NCI-H748 (cell line): ENCODE results near the gene IL5.
A peak's percentile ranks its signal among the peaks of the same experiment; 100 is the strongest.

Experiments
- DNase-seq: peaks from one replicate; lab custom pipeline; 2025; ENCODE audit not compliant: unreplicated experiment; lab: John Stamatoyannopoulos, UW

IL5 gene

DNA sequence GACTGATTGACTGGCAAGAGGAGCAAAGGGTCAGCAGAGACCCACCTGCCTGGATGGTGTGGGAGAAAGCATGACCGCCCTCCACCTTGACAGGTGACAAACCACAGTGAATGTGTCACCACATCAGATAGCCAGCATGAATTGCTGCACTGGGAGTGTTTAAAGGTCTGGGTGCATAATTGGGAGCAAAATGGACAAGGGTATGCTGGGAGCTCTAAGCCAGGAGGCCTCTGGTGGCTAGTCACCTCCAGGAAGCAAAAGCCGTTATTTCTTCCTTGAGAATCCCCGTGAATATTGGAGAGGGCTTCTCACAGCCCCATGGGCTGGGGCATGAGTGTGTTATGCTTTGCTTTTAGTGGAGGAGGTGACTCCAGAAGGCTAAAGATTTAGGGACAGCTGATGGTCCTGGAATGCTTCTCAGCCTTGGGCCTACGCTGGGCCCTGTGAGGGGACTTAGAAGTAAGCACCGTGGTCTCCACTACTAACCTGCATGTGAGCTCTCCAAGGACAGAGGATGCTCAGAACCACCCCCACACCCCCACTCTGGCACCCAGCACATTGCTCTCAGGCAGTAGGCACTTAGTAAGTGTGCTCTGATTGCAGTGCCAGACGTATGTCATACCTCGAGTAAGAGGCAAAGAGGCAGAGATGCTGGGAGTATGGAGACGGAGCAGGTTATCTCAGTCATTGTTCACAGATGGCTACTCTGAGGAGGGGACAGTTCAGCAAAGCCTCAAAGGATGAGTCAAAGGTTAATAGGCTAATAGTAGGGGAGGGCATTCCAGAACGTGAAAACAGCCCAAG lies 43.7 kb downstream of the IL5 start:
- DNase-seq: no peak

- DNase-seq: no peak
Measured at GRCh38 chr5:132498686-132499271, 44.5 kb downstream of the IL5 start.

- no peak for DNase-seq
Measured at GRCh38 chr5:132498152-132498551, 45.2 kb downstream of the IL5 start.

DNA sequence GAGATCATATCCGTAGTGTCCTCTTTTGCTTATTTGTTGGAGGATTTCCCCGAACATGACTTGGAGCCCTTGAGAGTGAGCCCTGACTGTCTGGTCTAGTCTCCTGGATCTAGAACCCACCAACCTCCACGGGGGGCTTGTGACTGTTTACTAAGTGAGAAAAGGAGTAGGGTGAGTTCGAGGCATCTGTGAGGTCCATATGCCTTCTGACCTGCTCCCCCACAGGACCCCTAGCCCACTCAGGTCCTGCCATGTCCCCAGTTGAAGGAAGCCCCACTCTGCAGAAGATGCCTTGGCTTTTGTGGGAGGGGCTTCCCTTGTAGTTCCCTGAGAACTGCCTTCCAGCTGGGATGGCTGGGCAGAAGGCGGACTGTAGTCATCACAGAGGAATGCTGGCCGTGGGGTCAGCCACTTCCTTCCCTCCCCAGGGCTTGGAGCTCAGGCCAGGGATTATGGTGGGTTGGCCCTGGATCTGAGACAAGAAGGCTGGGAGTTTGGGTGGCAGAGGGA lies 45.8 kb downstream of the IL5 start:
- peak; percentile 33 for DNase-seq

DNA sequence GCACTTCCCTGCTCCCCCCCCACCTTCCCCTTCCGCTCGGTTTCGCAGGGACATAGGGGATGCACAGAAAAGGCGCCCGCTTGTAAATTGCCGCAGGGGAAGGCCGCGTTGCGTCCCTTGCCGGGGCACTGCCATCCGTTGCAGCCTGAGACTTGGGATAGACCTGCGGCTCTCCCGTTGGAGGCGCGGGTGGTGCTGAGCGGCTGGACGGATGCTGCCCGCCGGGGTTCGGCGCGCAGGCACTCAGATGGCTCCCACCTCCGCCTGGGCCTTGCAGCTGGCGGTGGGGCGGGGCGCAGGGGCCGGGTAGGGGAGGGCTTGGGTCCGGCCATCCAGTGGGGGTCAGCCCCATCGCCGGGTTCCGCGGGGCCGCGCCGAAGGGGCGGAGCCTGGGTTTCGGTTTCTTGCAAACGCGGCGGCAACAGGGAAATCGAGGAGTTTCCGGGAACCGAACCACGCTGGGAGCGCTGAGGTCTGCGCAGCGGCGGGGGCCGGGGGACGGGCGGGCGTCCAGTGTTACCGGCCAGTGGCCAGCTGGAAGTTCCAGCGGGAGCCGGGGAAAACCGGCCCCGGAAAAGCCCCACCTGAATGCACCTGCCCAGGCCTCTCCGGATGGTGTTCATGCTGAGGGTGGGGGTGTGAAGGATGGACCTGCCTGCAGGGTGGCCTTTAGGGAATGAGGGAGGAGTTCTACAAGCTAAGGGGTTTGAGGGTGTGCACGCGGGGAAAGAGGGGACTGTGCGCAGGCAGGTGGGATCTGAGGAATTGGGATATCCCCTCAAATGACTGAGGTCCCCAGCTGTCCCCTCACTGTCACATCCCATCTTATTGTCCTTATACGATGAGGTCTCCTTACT lies 46.5 kb downstream of the IL5 start:
- DNase-seq: peak; percentile 86

- peak; percentile 96 for DNase-seq
Measured at GRCh38 chr5:132496191-132496630, 47.1 kb downstream of the IL5 start.

DNA sequence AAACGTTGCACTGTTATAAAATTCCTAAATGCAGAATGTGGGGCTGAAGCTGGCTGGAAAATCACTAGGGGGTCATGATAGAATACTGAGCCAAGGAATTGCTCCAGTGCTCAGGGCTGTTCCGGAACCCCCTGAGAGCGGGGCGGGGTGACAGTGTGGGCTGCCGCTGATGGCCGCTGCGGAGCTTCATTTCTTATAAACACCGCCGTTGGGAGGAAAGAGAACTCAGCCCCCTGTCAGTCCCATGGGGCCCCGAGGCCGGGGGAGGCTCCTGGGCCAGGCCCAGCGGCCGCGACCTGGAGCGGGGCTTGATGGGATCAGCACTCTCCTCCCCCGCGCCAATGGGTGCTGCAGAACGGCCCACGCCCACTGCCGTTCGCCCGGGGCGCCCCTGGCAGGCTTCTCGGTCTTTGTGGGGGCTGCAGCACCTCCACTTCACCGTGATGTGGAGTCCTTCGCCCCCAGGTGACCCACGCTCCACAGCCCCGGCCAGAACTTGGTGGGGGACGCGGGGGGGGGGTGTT lies 47.6 kb downstream of the IL5 start:
- DNase-seq: peak; percentile 80

- DNase-seq: no peak
Measured at GRCh38 chr5:132493821-132494220, 49.5 kb downstream of the IL5 start.

- no peak for DNase-seq
Measured at GRCh38 chr5:132493241-132493640, 50.1 kb downstream of the IL5 start.

- no peak for DNase-seq
Measured at GRCh38 chr5:132492386-132493125, 50.8 kb downstream of the IL5 start.
